ENCODE data around the gene TBX19.
"Not testable (repeated sequence)": the region's sequence is repeated elsewhere in the genome, so short reads cannot be mapped to it uniquely, and the experiment has no call there.

- TF ChIP-seq POLR2AphosphoS5, CTCF (IDR thresholded peaks at IDR 0.05): not testable (repeated sequence)
Measured at GRCh38 chr1:168354335-168355269, 73.9 kb downstream of the TBX19 start.
